Activated CD4-positive, alpha-beta T cell treated with anti-CD3 and anti-CD28 coated beads, Interleukin-2, amount 10 ng/mL, durations not matched to agents 7 days and 5 days (primary cell): ENCODE measurements around the gene HPSE. TPM values are rescaled to one million over a fixed set of nuclear protein-coding genes. Genes with fewer than 3 reads are reported as not detected.
"Not testable (repeated sequence)": the region's sequence is repeated elsewhere in the genome, so short reads cannot be mapped to it uniquely, and the experiment has no call there.

Source experiments
- CTCF ChIA-PET: fragments of 350-600 bp; sonication (Branson Sonifier 250); formaldehyde crosslinking; loops from one replicate; lab custom pipeline; 2021; ENCODE audit warnings: antibody characterized with exemption; lab: Charles Lee
- POLR2A ChIA-PET: fragments of 350-600 bp; sonication (Branson Sonifier 250); formaldehyde crosslinking; loops from one replicate; lab custom pipeline; 2021; ENCODE audit warnings: antibody characterized with exemption; lab: Charles Lee
- DNase-seq: peaks from one replicate; pipeline ENCODE4 v3.0.0-alpha.2; 2020
- H3K27ac Mint-ChIP-seq: one replicate; pipeline ENCODE4 v1.8.0; 2021; ENCODE audit warnings: mild to moderate bottlenecking, moderate library complexity, mixed read lengths
- H3K27me3 Mint-ChIP-seq: one replicate; pipeline ENCODE4 v1.8.0; 2021; ENCODE audit warnings: mixed read lengths
- H3K36me3 Mint-ChIP-seq: one replicate; pipeline ENCODE4 v1.8.0; 2021; ENCODE audit warnings: low read depth, mixed read lengths
- H3K4me1 Mint-ChIP-seq: one replicate; pipeline ENCODE4 v1.8.0; 2021; ENCODE audit warnings: mixed read lengths
- H3K4me3 Mint-ChIP-seq: one replicate; pipeline ENCODE4 v1.8.0; 2021; ENCODE audit warnings: mild to moderate bottlenecking, moderate library complexity, mixed read lengths
- H3K9me3 Mint-ChIP-seq: one replicate; pipeline ENCODE4 v1.8.0; 2021; ENCODE audit warnings: mixed read lengths
- total RNA-seq, 2 experiments: library from RNA; stranded (reverse); gene quantifications; one replicate each; pipeline ENCODE4 v1.2.3, GENCODE V29; 2021

Gene HPSE
- total RNA-seq, 2 experiments from 2014 or later = 24.6 to 26.1 TPM

DNA sequence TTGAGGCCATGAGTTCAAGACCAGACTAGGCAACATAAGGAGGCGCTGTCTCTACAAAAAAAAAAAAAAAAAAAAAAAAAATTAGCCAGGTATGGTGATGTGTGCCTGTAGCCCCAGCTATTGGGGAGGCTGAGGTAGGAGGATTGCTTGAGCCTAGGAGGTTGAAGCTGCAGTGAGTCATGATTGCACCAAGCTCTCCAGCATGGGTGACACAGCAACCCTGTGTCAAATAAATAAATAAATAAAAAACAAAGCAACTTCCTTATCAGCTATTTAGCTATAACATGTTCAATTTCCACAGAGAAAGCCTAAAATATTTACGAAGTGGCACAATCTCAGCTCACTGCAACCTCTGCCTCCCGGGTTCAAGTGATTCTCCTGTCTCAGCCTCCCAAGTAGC, 60.7 kb downstream of the HPSE start:
- H3K4me3 Mint-ChIP-seq, POLR2A ChIA-PET, H3K27me3 Mint-ChIP-seq, DNase-seq, H3K27ac Mint-ChIP-seq, H3K9me3 Mint-ChIP-seq: not testable (repeated sequence)
- CTCF ChIA-PET = interaction anchor here (0.5 to 1.2 kb wide), 5 partner anchors 21 to 214 kb away, joined by 3 to 4 read pairs (median 3); no protein-coding TSS in a partner anchor
- H3K36me3 Mint-ChIP-seq = peaks cover 47% of the 10 kb centered on the region
- H3K4me1 Mint-ChIP-seq = peaks cover 13% of the 10 kb centered on the region

- H3K4me3 Mint-ChIP-seq = no peak overlapping the region
- no peak for DNase-seq
- H3K36me3 Mint-ChIP-seq = peaks cover 47% of the 10 kb centered on the region
- H3K27ac Mint-ChIP-seq = no peak overlapping the region
- no peaks in the 10 kb centered on the region for H3K27me3 Mint-ChIP-seq
- peaks cover 20% of the 10 kb centered on the region for H3K4me1 Mint-ChIP-seq
- CTCF ChIA-PET = interaction anchor here (1.0 to 1.6 kb wide), 3 partner anchors 12 to 189 kb away, joined by 3 to 4 read pairs (median 4); partner anchors contain the start of gene COQ2
- POLR2A ChIA-PET = no interaction called here
- H3K9me3 Mint-ChIP-seq = no peaks in the 10 kb centered on the region
Observed at GRCh38 chr4:83272900-83273299, 61.7 kb downstream of the HPSE start.

DNA sequence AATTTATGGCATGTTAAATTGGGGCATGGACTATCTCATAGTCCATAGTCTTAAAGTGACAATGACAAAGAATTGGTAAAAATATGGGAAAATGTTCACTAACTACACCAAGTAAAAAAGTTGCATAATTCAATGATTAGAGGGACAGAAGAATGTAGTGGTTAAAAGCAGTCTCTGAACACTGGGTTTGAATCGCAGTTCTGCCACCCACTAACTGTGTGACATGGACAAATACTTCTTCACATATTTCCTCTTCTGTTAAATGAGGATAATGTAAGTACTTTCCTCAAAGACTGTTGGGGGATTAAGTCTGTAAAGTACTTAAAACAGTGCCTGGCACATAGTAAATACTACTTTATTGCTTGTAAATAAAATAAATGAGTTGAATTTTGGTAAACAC, 65.4 kb downstream of the HPSE start:
- DNase-seq = no peak
- H3K27ac Mint-ChIP-seq = no peak overlapping the region
- H3K4me3 Mint-ChIP-seq = no peak overlapping the region
- ChIA-PET CTCF (interaction anchor here (1.8 kb wide), 1 partner anchor 13 kb away, joined by 5 read pairs; no protein-coding TSS in a partner anchor), POLR2A (no interaction called here)
- H3K27me3 Mint-ChIP-seq = no peaks in the 10 kb centered on the region
- no peaks in the 10 kb centered on the region for H3K9me3 Mint-ChIP-seq
- peaks cover 34% of the 10 kb centered on the region for H3K36me3 Mint-ChIP-seq
- peaks cover 18% of the 10 kb centered on the region for H3K4me1 Mint-ChIP-seq

DNA sequence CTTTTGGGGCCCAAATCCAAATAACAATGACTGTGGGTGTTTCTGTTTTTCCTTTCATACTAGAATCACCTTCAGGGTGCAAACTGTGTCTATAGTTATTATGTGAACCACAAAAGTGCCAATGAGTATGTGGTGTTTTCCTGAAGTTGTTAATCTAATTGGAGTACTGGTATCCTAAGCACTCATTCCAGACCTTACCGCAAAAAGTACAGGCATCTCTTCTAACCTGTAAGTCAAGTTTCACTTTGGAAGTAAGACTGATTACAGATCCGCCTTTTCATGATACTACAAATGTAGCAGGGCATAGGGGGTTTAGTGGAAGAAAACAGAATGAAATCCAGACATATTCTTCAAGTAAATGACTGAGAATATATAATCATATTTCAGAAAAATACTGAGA, 66.2 kb downstream of the HPSE start:
- ChIA-PET POLR2A (interaction anchor here (0.9 kb wide), 1 partner anchor 16 kb away, joined by 3 read pairs; no protein-coding TSS in a partner anchor), CTCF (interaction anchor here (0.9 to 1.8 kb wide), 2 partner anchors 13 to 16 kb away, joined by 3 to 5 read pairs; partner anchors contain the start of gene COQ2)
- no peak overlapping the region for H3K4me3 Mint-ChIP-seq
- DNase-seq = no peak
- H3K4me1 Mint-ChIP-seq = peaks cover 18% of the 10 kb centered on the region
- no peaks in the 10 kb centered on the region for H3K27me3 Mint-ChIP-seq
- H3K27ac Mint-ChIP-seq = no peak overlapping the region
- H3K9me3 Mint-ChIP-seq = no peaks in the 10 kb centered on the region
- peaks cover 36% of the 10 kb centered on the region for H3K36me3 Mint-ChIP-seq

GRCh38 chr4:83267830-83268475, 66.7 kb downstream of the HPSE start:
- ChIA-PET POLR2A (interaction anchor here (0.9 kb wide), 1 partner anchor 16 kb away, joined by 3 read pairs; no protein-coding TSS in a partner anchor), CTCF (interaction anchor here (0.9 to 1.8 kb wide), 4 partner anchors 14 to 158 kb away, joined by 3 to 5 read pairs (median 3); partner anchors contain the start of gene COQ2)
- Mint-ChIP-seq H3K9me3 (no peaks in the 10 kb centered on the region), H3K27ac (no peak overlapping the region), H3K27me3 (no peaks in the 10 kb centered on the region), H3K4me3 (no peak overlapping the region), H3K4me1 (peaks cover 18% of the 10 kb centered on the region), H3K36me3 (peaks cover 37% of the 10 kb centered on the region)
- no peak for DNase-seq

DNA sequence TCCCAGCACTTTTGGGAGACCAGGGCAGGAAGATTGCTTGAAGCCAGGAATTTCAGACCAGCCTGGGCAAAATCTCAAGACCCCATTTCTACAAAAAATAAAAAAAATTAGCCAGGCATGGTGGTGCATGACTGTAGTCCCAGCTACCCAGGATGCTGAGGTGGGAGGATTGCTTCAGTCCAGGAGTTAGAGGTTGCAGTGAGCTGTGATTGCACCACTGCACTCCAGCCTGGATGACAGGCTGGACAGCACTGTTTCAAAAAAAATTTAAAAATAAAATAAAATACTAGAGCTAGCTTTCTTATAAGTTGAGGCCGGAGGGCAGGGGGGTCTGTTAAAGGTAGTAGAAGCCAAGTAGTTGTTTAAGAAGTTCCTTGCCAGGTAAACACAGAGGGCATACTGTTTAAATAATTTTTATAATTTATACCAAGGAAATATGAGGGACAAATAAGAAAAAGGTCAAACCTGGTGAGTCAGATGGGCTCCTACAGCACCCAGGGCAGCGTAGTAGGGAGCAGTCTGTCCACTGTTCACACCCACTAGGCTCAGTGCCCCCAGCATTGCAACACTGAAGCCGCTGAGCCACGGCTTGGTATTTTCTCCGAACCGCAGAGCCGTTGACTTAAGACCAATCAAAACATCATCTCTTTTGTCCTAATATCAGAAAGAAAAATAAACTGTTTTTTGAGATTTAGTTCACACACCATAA, 67.4 kb downstream of the HPSE start:
- H3K36me3 Mint-ChIP-seq = peaks cover 41% of the 10 kb centered on the region

GRCh38 chr4:83266689-83267088, 68.0 kb downstream of the HPSE start:
- no peaks in the 10 kb centered on the region for H3K27me3 Mint-ChIP-seq
- peaks cover 18% of the 10 kb centered on the region for H3K4me1 Mint-ChIP-seq
- CTCF ChIA-PET = interaction anchor here (1.2 to 2.3 kb wide), 7 partner anchors 15 to 231 kb away, joined by 3 to 7 read pairs (median 3); partner anchors contain the start of gene COPS4
- H3K4me3 Mint-ChIP-seq = no peak overlapping the region
- POLR2A ChIA-PET = interaction anchor here (0.6 to 0.7 kb wide), 2 partner anchors 199 to 271 kb away, joined by 3 to 6 read pairs; no protein-coding TSS in a partner anchor
- peaks cover 43% of the 10 kb centered on the region for H3K36me3 Mint-ChIP-seq
- DNase-seq = peak; percentile 37
- H3K9me3 Mint-ChIP-seq = no peaks in the 10 kb centered on the region
- H3K27ac Mint-ChIP-seq = peak overlapping the region; percentile 27

More for the DNA sequence above, 67.4 kb downstream of the HPSE start:
- Mint-ChIP-seq H3K27me3 (no peaks in the 10 kb centered on the region), H3K4me1 (peaks cover 18% of the 10 kb centered on the region), H3K27ac (no peak overlapping the region), H3K4me3 (no peak overlapping the region), H3K9me3 (no peaks in the 10 kb centered on the region)
- DNase-seq = no peak
- CTCF ChIA-PET = interaction anchor here (0.9 to 2.3 kb wide), 9 partner anchors 14 to 232 kb away, joined by 3 to 7 read pairs (median 3); partner anchors contain the start of genes COPS4 and COQ2
- POLR2A ChIA-PET = no interaction called here

- Mint-ChIP-seq H3K4me3 (no peak overlapping the region), H3K27me3 (no peaks in the 10 kb centered on the region), H3K9me3 (no peaks in the 10 kb centered on the region), H3K4me1 (peaks cover 26% of the 10 kb centered on the region), H3K27ac (no peak overlapping the region), H3K36me3 (peaks cover 43% of the 10 kb centered on the region)
- DNase-seq = no peak
- POLR2A ChIA-PET = no interaction called here
- CTCF ChIA-PET = interaction anchor here (1.1 to 3.2 kb wide), 2 partner anchors 11 to 17 kb away, joined by 4 to 18 read pairs; no protein-coding TSS in a partner anchor
Observed at GRCh38 chr4:83263106-83263505, 71.5 kb downstream of the HPSE start.

- Mint-ChIP-seq H3K4me3 (no peak overlapping the region), H3K27me3 (no peaks in the 10 kb centered on the region), H3K4me1 (peaks cover 25% of the 10 kb centered on the region), H3K36me3 (peaks cover 44% of the 10 kb centered on the region), H3K9me3 (no peaks in the 10 kb centered on the region), H3K27ac (no peak overlapping the region)
- no peak for DNase-seq
- POLR2A ChIA-PET = no interaction called here
- CTCF ChIA-PET = interaction anchor here (1.1 to 3.2 kb wide), 2 partner anchors 11 to 18 kb away, joined by 4 to 18 read pairs; no protein-coding TSS in a partner anchor
Observed at GRCh38 chr4:83262682-83263081, 72.0 kb downstream of the HPSE start.

- POLR2A ChIA-PET = no interaction called here
Observed at GRCh38 chr4:83261307-83261706, 73.3 kb downstream of the HPSE start.

GRCh38 chr4:83259586-83259985, 75.1 kb downstream of the HPSE start:
- Mint-ChIP-seq H3K4me1 (peaks cover 25% of the 10 kb centered on the region), H3K9me3 (no peaks in the 10 kb centered on the region), H3K4me3 (no peak overlapping the region), H3K27me3 (no peaks in the 10 kb centered on the region), H3K36me3 (peaks cover 39% of the 10 kb centered on the region), H3K27ac (no peak overlapping the region)
- POLR2A ChIA-PET = no interaction called here
- CTCF ChIA-PET = interaction anchor here (0.9 to 2.1 kb wide), 4 partner anchors 25 to 203 kb away, joined by 3 to 8 read pairs (median 4); partner anchors contain the start of gene COQ2
- DNase-seq = no peak

More at GRCh38 chr4:83261307-83261706, 73.3 kb downstream of the HPSE start:
- CTCF ChIA-PET = interaction anchor here (0.7 to 3.2 kb wide), 10 partner anchors 9 to 648 kb away, joined by 3 to 18 read pairs (median 3); partner anchors contain the start of gene COQ2
- Mint-ChIP-seq H3K9me3 (no peaks in the 10 kb centered on the region), H3K4me3 (no peak overlapping the region), H3K4me1 (peaks cover 22% of the 10 kb centered on the region), H3K27ac (no peak overlapping the region), H3K27me3 (no peaks in the 10 kb centered on the region), H3K36me3 (peaks cover 45% of the 10 kb centered on the region)
- DNase-seq = no peak

- H3K9me3 Mint-ChIP-seq = no peaks in the 10 kb centered on the region
- POLR2A ChIA-PET = no interaction called here
- CTCF ChIA-PET = no interaction called here
- no peak overlapping the region for H3K27ac Mint-ChIP-seq
- H3K36me3 Mint-ChIP-seq = peaks cover 37% of the 10 kb centered on the region
- H3K4me3 Mint-ChIP-seq = no peak overlapping the region
- no peaks in the 10 kb centered on the region for H3K27me3 Mint-ChIP-seq
- H3K4me1 Mint-ChIP-seq = peaks cover 29% of the 10 kb centered on the region
- no peak for DNase-seq
Observed at GRCh38 chr4:83258461-83258860, 76.2 kb downstream of the HPSE start.
